Neural progenitor cell (in vitro differentiated cells): Measurements from ENCODE around the gene KIAA0753.

Source experiments
- EZH2phosphoT487 ChIP-seq: fragments of 200-600 bp; sonication (generic); IDR thresholded peaks from 2 replicates; pipeline ENCODE4 v1.6.1; 2017; ENCODE audit warnings: antibody characterized with exemption
- TF ChIP-seq, protein P1 (sequence below): fragments of 200-600 bp; sonication (generic); IDR thresholded peaks from 2 replicates; pipeline ENCODE4 v1.5.1; 2017; ENCODE audit warnings: antibody characterized with exemption, mild to moderate bottlenecking

- TF ChIP-seq, protein P1, sequence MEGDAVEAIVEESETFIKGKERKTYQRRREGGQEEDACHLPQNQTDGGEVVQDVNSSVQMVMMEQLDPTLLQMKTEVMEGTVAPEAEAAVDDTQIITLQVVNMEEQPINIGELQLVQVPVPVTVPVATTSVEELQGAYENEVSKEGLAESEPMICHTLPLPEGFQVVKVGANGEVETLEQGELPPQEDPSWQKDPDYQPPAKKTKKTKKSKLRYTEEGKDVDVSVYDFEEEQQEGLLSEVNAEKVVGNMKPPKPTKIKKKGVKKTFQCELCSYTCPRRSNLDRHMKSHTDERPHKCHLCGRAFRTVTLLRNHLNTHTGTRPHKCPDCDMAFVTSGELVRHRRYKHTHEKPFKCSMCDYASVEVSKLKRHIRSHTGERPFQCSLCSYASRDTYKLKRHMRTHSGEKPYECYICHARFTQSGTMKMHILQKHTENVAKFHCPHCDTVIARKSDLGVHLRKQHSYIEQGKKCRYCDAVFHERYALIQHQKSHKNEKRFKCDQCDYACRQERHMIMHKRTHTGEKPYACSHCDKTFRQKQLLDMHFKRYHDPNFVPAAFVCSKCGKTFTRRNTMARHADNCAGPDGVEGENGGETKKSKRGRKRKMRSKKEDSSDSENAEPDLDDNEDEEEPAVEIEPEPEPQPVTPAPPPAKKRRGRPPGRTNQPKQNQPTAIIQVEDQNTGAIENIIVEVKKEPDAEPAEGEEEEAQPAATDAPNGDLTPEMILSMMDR, result no peak
- no peak for TF ChIP-seq EZH2phosphoT487
Observed at GRCh38 chr17:6666557-6666956, 26.0 kb upstream of the KIAA0753 start.
